SH-SY5Y (cell line): ENCODE data around the gene HAPSTR1.

Experiments used
- GATA2 ChIP-seq: IDR thresholded peaks from 2 replicates; pipeline ENCODE4 v1.6.1; 2011; ENCODE audit warnings: mild to moderate bottlenecking, low read depth, low read length
- GATA3 ChIP-seq: IDR thresholded peaks from 2 replicates; pipeline ENCODE4 v1.6.1; 2011; ENCODE audit warnings: low read depth, mild to moderate bottlenecking, low read length, moderate library complexity

The HAPSTR1 gene

GRCh38 chr16:9090960-9091866 is at the start of gene HAPSTR1:
Gene HAPSTR1, plus strand, starts transcription at chr16:9091644. Its CDS starts 401 bp downstream, at chr16:9092045.
- no peak for TF ChIP-seq GATA3

GRCh38 chr16:9042533-9042932 is 48.9 kb upstream of the HAPSTR1 start:
- TF ChIP-seq GATA2 (no peak), GATA3 (no peak)

GRCh38 chr16:9042964-9043680 is 48.3 kb upstream of the HAPSTR1 start:
- TF ChIP-seq GATA2 (no peak), GATA3 (no peak)

GRCh38 chr16:9046667-9047055 is 44.8 kb upstream of the HAPSTR1 start:
- TF ChIP-seq GATA2 (no peak), GATA3 (no peak)

- TF ChIP-seq GATA2, result no peak
- TF ChIP-seq GATA3, result no peak
Measured at GRCh38 chr16:9047689-9048301, 43.6 kb upstream of the HAPSTR1 start.

GRCh38 chr16:9048302-9048700 is 43.1 kb upstream of the HAPSTR1 start:
- TF ChIP-seq GATA3 (no peak), GATA2 (no peak)

GRCh38 chr16:9049241-9049640 is 42.2 kb upstream of the HAPSTR1 start:
- TF ChIP-seq GATA2 (no peak), GATA3 (no peak)

- no peak for TF ChIP-seq GATA2
- TF ChIP-seq GATA3, result no peak
Measured at GRCh38 chr16:9050102-9050830, 41.2 kb upstream of the HAPSTR1 start.

GRCh38 chr16:9053006-9053601 is 38.3 kb upstream of the HAPSTR1 start:
- TF ChIP-seq GATA3 (no peak), GATA2 (no peak)

GRCh38 chr16:9054460-9054859 is 37.0 kb upstream of the HAPSTR1 start:
- TF ChIP-seq GATA2, result no peak
- TF ChIP-seq GATA3, result no peak

GRCh38 chr16:9055115-9055514 is 36.3 kb upstream of the HAPSTR1 start:
- no peak for TF ChIP-seq GATA2
- TF ChIP-seq GATA3, result no peak

- TF ChIP-seq GATA3 (no peak), GATA2 (no peak)
Measured at GRCh38 chr16:9055661-9056060, 35.8 kb upstream of the HAPSTR1 start.

GRCh38 chr16:9056061-9056460 is 35.4 kb upstream of the HAPSTR1 start:
- TF ChIP-seq GATA2 (no peak), GATA3 (no peak)
